Measurements from ENCODE around the gene FCGBP. TPM values are rescaled to one million over a fixed set of nuclear protein-coding genes. Genes with fewer than 3 reads are reported as not detected.

The FCGBP gene
- total RNA-seq, 1 experiment from 2014 or later = 0.80 TPM

DNA sequence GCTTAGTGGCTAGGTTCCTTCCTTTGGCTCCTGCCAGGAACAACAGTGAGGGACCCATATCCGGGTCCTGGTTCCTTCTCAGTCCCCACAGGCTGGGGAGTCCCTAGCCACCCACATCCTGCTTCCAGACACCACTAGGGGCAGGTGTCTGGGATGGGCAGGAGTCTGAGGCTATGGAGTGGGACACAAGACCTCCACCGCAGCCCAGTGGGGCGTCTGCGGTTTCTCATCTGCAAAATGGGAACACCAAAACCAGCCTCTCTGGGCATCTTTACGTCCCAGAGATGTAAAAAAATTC lies 879 bp upstream of the FCGBP start:
- no peak for ATAC-seq
- Histone ChIP-seq H3K4me3 (ENCODE audit: low read length) (no peak overlapping the region), H3K36me3 (ENCODE audit: low read depth, low read length) (no peaks in the 10 kb centered on the region), H3K4me1 (ENCODE audit: insufficient read depth, low read length) (no peaks in the 10 kb centered on the region), H3F3A (ENCODE audit: low read length, unreplicated experiment) (no peaks in the 10 kb centered on the region), H3K79me2 (ENCODE audit: low read length) (no peaks in the 10 kb centered on the region), H3K27me3 (ENCODE audit: low read length) (no peaks in the 10 kb centered on the region), H3K9me2 (replicated peaks; ENCODE audit: low read length) (no peaks in the 10 kb centered on the region), H3K4me2 (ENCODE audit: low read length) (no peak overlapping the region), H3K9me3 (ENCODE audit: low read length) (no peaks in the 10 kb centered on the region), H3K9ac (ENCODE audit: low read length) (no peak overlapping the region), H2AFZ (ENCODE audit: low read length) (no peak overlapping the region), H3K27ac (ENCODE audit: low read length) (no peak overlapping the region), H4K20me1 (ENCODE audit: low read length) (no peaks in the 10 kb centered on the region)
- no peak for DNase-seq
- intact Hi-C loops (cut with micrococcal nuclease) = no loop called here
- ChIA-PET POLR2A (ENCODE audit: unreplicated experiment) (no interaction called here), CTCF (no interaction called here)
- TF ChIP-seq EZH2phosphoT487 (IDR thresholded peaks at IDR 0.05; ENCODE audit: borderline replicate concordance, low read length) (no peak), EZH2 (IDR thresholded peaks at IDR 0.05; ENCODE audit: low read length, unreplicated experiment) (no peak), CTCF (conservative IDR thresholded peaks at IDR 0.05; ENCODE audit: low read depth, low read length) (no peak)
- BruUV-seq (replicated peaks) = no TSS peak

DNA sequence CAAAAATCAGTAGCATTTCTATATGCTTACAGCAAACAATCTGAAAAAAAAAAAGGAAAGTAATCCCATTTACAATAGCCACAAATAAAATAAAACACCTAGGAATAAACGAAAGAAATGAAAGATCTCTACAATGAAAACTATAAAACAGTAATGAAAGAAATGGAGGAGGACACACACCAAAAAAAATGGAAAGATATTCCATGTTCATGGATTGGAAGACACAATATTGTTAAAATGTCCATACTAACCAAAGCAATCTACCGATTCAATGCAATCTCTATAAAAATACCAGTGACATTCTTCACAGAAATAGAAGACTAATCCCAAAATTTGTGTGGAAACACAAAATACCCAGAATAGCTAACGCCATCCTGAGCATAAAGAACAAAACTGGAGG lies 4.7 kb downstream of the FCGBP start:
- TF ChIP-seq EZH2 (IDR thresholded peaks at IDR 0.05; ENCODE audit: low read length, unreplicated experiment) (no peak), EZH2phosphoT487 (IDR thresholded peaks at IDR 0.05; ENCODE audit: borderline replicate concordance, low read length) (no peak), CTCF (conservative IDR thresholded peaks at IDR 0.05; ENCODE audit: low read depth, low read length) (no peak)
- Histone ChIP-seq H3K27ac (ENCODE audit: low read length) (no peak overlapping the region), H3K4me3 (ENCODE audit: low read length) (no peak overlapping the region), H3K9ac (ENCODE audit: low read length) (no peak overlapping the region), H3K4me2 (ENCODE audit: low read length) (no peak overlapping the region), H3F3A (ENCODE audit: low read length, unreplicated experiment) (no peaks in the 10 kb centered on the region), H3K4me1 (ENCODE audit: insufficient read depth, low read length) (no peaks in the 10 kb centered on the region), H3K9me3 (ENCODE audit: low read length) (no peaks in the 10 kb centered on the region), H3K79me2 (ENCODE audit: low read length) (no peaks in the 10 kb centered on the region), H3K9me2 (replicated peaks; ENCODE audit: low read length) (no peaks in the 10 kb centered on the region), H2AFZ (ENCODE audit: low read length) (no peak overlapping the region), H4K20me1 (ENCODE audit: low read length) (no peaks in the 10 kb centered on the region), H3K36me3 (ENCODE audit: low read depth, low read length) (no peaks in the 10 kb centered on the region), H3K27me3 (ENCODE audit: low read length) (no peaks in the 10 kb centered on the region)
- POLR2A ChIA-PET (ENCODE audit: unreplicated experiment) = no interaction called here
- CTCF ChIA-PET = no interaction called here
- no TSS peak for BruUV-seq (replicated peaks)
- ATAC-seq = no peak
- no peak for DNase-seq
- intact Hi-C loops (cut with micrococcal nuclease) = no loop called here

- no peaks in the 10 kb centered on the region for H3F3A ChIP-seq (ENCODE audit: low read length, unreplicated experiment)
- DNase-seq (no peak), ATAC-seq (no peak)
- H3K27me3 ChIP-seq (ENCODE audit: low read length) = no peaks in the 10 kb centered on the region
- no peaks in the 10 kb centered on the region for H3K36me3 ChIP-seq (ENCODE audit: low read depth, low read length)
- intact Hi-C loops (cut with micrococcal nuclease) = no loop called here
- H3K79me2 ChIP-seq (ENCODE audit: low read length) = no peaks in the 10 kb centered on the region
- TF ChIP-seq EZH2phosphoT487 (IDR thresholded peaks at IDR 0.05; ENCODE audit: borderline replicate concordance, low read length) = no peak
- no peak for TF ChIP-seq CTCF (conservative IDR thresholded peaks at IDR 0.05; ENCODE audit: low read depth, low read length)
- no peak for TF ChIP-seq EZH2 (IDR thresholded peaks at IDR 0.05; ENCODE audit: low read length, unreplicated experiment)
- no peak overlapping the region for H3K9ac ChIP-seq (ENCODE audit: low read length)
- no peak overlapping the region for H2AFZ ChIP-seq (ENCODE audit: low read length)
- no peak overlapping the region for H3K4me2 ChIP-seq (ENCODE audit: low read length)
- H3K9me2 ChIP-seq (replicated peaks; ENCODE audit: low read length) = no peaks in the 10 kb centered on the region
- no peaks in the 10 kb centered on the region for H3K9me3 ChIP-seq (ENCODE audit: low read length)
- no TSS peak for BruUV-seq (replicated peaks)
- H3K4me3 ChIP-seq (ENCODE audit: low read length) = no peak overlapping the region
- POLR2A ChIA-PET (ENCODE audit: unreplicated experiment) = no interaction called here
- CTCF ChIA-PET = no interaction called here
- no peaks in the 10 kb centered on the region for H3K4me1 ChIP-seq (ENCODE audit: insufficient read depth, low read length)
- H3K27ac ChIP-seq (ENCODE audit: low read length) = no peak overlapping the region
- H4K20me1 ChIP-seq (ENCODE audit: low read length) = no peaks in the 10 kb centered on the region
These were observed 6.1 kb downstream of the FCGBP start for GRCh38 chr19:39928357-39928725.
